Brain microvascular endothelial cell (primary cell): ENCODE measurements around the gene ATF7.
"Not testable (repeated sequence)": the region's sequence is repeated elsewhere in the genome, so short reads cannot be mapped to it uniquely, and the experiment has no call there.

Experiments
- DNase-seq: peaks from one replicate; pipeline ENCODE4 v3.0.0-alpha.2; 2020
- H3K27ac ChIP-seq: fragments of 250-450 bp; sonication (Bioruptor Pico); 2 replicates; pipeline ENCODE4 v1.5.1; 2020; ENCODE audit warnings: mild to moderate bottlenecking, moderate library complexity
- H3K27me3 ChIP-seq: fragments of 250-450 bp; sonication (Bioruptor Pico); replicated peaks from 2 replicates; pipeline ENCODE4 v1.5.1; 2020; ENCODE audit warnings: mild to moderate bottlenecking
- H3K36me3 ChIP-seq: fragments of 250-450 bp; sonication (Bioruptor Pico); replicated peaks from 2 replicates; pipeline ENCODE4 v1.5.1; 2020; ENCODE audit warnings: mild to moderate bottlenecking
- H3K4me3 ChIP-seq: 2 replicates; pipeline ENCODE4 v1.5.1; 2011; ENCODE audit warnings: low read depth, mild to moderate bottlenecking, control low read depth, low read length, moderate library complexity
- in situ Hi-C: cut with HindIII; loops from 2 replicates; pipeline ENCODE4 v1.10.0; 2017; ENCODE audit warnings: low sequenced_read_pairs, low pct_ligation_motif_present
- TF ChIP-seq, protein P1 (sequence below): IDR thresholded peaks from 2 replicates; pipeline ENCODE4 v1.5.1; 2011; ENCODE audit warnings: low read depth, mild to moderate bottlenecking, moderate library complexity, low read length, control low read depth, inconsistent platforms; ENCODE audit errors: missing control alignments

Gene ATF7

GRCh38 chr12:53611304-53611703 lies 14.9 kb downstream of the ATF7 start:
- in situ Hi-C loops: no loop called here
- Histone ChIP-seq H3K27ac (no peak overlapping the region), H3K27me3 (no peaks in the 10 kb centered on the region), H3K36me3 (no peaks in the 10 kb centered on the region), H3K4me3 (no peak overlapping the region)
- no peak for DNase-seq
- TF ChIP-seq, protein P1, sequence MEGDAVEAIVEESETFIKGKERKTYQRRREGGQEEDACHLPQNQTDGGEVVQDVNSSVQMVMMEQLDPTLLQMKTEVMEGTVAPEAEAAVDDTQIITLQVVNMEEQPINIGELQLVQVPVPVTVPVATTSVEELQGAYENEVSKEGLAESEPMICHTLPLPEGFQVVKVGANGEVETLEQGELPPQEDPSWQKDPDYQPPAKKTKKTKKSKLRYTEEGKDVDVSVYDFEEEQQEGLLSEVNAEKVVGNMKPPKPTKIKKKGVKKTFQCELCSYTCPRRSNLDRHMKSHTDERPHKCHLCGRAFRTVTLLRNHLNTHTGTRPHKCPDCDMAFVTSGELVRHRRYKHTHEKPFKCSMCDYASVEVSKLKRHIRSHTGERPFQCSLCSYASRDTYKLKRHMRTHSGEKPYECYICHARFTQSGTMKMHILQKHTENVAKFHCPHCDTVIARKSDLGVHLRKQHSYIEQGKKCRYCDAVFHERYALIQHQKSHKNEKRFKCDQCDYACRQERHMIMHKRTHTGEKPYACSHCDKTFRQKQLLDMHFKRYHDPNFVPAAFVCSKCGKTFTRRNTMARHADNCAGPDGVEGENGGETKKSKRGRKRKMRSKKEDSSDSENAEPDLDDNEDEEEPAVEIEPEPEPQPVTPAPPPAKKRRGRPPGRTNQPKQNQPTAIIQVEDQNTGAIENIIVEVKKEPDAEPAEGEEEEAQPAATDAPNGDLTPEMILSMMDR: no peak

DNA sequence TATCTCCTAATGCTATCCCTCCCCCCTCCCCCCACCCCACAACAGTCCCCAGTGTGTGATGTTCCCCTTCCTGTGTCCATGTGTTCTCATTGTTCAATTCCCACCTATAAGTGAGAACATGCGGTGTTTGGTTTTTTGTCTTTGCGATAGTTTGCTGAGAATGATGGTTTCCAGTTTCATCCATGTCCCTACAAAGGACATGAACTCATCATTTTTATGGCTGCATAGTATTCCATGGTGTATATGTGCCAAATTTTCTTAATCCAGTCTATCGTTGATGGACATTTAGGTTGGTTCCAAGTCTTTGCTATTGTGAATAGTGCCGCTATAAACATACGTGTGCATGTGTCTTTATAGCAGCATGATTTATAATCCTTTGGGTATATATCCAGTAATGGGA lies 19.5 kb downstream of the ATF7 start:
- H3K27ac ChIP-seq, H3K36me3 ChIP-seq, DNase-seq, H3K27me3 ChIP-seq, H3K4me3 ChIP-seq, in situ Hi-C loops: not testable (repeated sequence)

GRCh38 chr12:53604581-53604980 lies 21.6 kb downstream of the ATF7 start:
- no peak for DNase-seq
- in situ Hi-C loops: no loop called here
- Histone ChIP-seq H3K27ac (no peak overlapping the region), H3K27me3 (no peaks in the 10 kb centered on the region), H3K4me3 (no peak overlapping the region), H3K36me3 (no peaks in the 10 kb centered on the region)
- TF ChIP-seq, protein P1: no peak

GRCh38 chr12:53603804-53604203 lies 22.4 kb downstream of the ATF7 start:
- H3K36me3 ChIP-seq: no peaks in the 10 kb centered on the region
- H3K27me3 ChIP-seq: no peaks in the 10 kb centered on the region
- in situ Hi-C loops: no loop called here
- TF ChIP-seq, protein P1: no peak
- no peak for DNase-seq
- no peak overlapping the region for H3K27ac ChIP-seq
- no peak overlapping the region for H3K4me3 ChIP-seq

GRCh38 chr12:53603196-53603595 lies 23.0 kb downstream of the ATF7 start:
- in situ Hi-C loops: no loop called here
- no peak overlapping the region for H3K27ac ChIP-seq

GRCh38 chr12:53602176-53602864 lies 23.9 kb downstream of the ATF7 start:
- no peak overlapping the region for H3K27ac ChIP-seq
- in situ Hi-C loops: no loop called here

More at GRCh38 chr12:53603196-53603595, 23.0 kb downstream of the ATF7 start:
- Histone ChIP-seq H3K36me3 (no peaks in the 10 kb centered on the region), H3K4me3 (no peak overlapping the region), H3K27me3 (no peaks in the 10 kb centered on the region)
- no peak for DNase-seq
- TF ChIP-seq, protein P1: no peak

More at GRCh38 chr12:53602176-53602864, 23.9 kb downstream of the ATF7 start:
- Histone ChIP-seq H3K4me3 (no peak overlapping the region), H3K36me3 (no peaks in the 10 kb centered on the region), H3K27me3 (no peaks in the 10 kb centered on the region)
- TF ChIP-seq, protein P1: no peak
- DNase-seq: no peak
